Astrocyte (in vitro differentiated cells and primary cell): ENCODE data around the gene MKNK2. TPM values are rescaled to one million over a fixed set of nuclear protein-coding genes. Genes with fewer than 3 reads are reported as not detected.

Experiments
- DNase-seq: peaks from one replicate; pipeline ENCODE4 v3.0.0-alpha.2; 2010; ENCODE audit warnings: low read depth
- FAIRE-seq: peaks from 2 replicates; lab custom pipeline; 2011; peaks lifted over from hg19 to GRCh38; lab: Jason Lieb, UNC
- H2AFZ ChIP-seq: 2 replicates; pipeline ENCODE4 v1.6.0; 2012; ENCODE audit warnings: low read depth, low read length, inconsistent platforms
- H3K27ac ChIP-seq: 2 replicates; pipeline ENCODE4 v1.5.1; 2011; ENCODE audit warnings: low read depth, low read length, inconsistent platforms
- H3K27me3 ChIP-seq: 2 replicates; pipeline ENCODE4 v1.6.0; 2011; ENCODE audit warnings: low read length, inconsistent platforms; ENCODE audit not compliant: insufficient read depth
- H3K36me3 ChIP-seq: 2 replicates; pipeline ENCODE4 v1.5.1; 2011; ENCODE audit warnings: low read length, inconsistent platforms; ENCODE audit not compliant: insufficient read depth
- H3K4me1 ChIP-seq: 2 replicates; pipeline ENCODE4 v1.5.1; 2011; ENCODE audit warnings: low read length, inconsistent platforms; ENCODE audit not compliant: insufficient read depth
- H3K4me2 ChIP-seq: 2 replicates; pipeline ENCODE4 v1.6.0; 2012; ENCODE audit warnings: low read length, inconsistent platforms
- H3K4me3 ChIP-seq: 2 replicates; pipeline ENCODE4 v1.5.1; 2011; ENCODE audit warnings: low read depth, mild to moderate bottlenecking, low read length, inconsistent platforms; ENCODE audit not compliant: insufficient read depth
- H3K79me2 ChIP-seq: 2 replicates; pipeline ENCODE4 v1.6.0; 2012; ENCODE audit warnings: mild to moderate bottlenecking, low read length, inconsistent platforms; ENCODE audit not compliant: insufficient read depth
- H3K9ac ChIP-seq: 2 replicates; pipeline ENCODE4 v1.6.0; 2012; ENCODE audit warnings: mild to moderate bottlenecking, low read length, inconsistent platforms
- H3K9me3 ChIP-seq: 2 replicates; pipeline ENCODE4 v1.5.1; 2012; ENCODE audit warnings: low read depth, mild to moderate bottlenecking, low read length, inconsistent platforms; ENCODE audit not compliant: insufficient read depth
- H4K20me1 ChIP-seq: 2 replicates; pipeline ENCODE4 v1.6.0; 2012; ENCODE audit warnings: low read length, inconsistent platforms; ENCODE audit not compliant: insufficient read depth
- H3K27ac Mint-ChIP-seq: one replicate; pipeline ENCODE4 v1.8.0; 2021; ENCODE audit warnings: mild to moderate bottlenecking, mixed read lengths; ENCODE audit not compliant: unreplicated experiment
- H3K27me3 Mint-ChIP-seq: one replicate; pipeline ENCODE4 v1.8.0; 2021; ENCODE audit warnings: low read depth, mixed read lengths; ENCODE audit not compliant: unreplicated experiment
- H3K36me3 Mint-ChIP-seq: one replicate; pipeline ENCODE4 v1.8.0; 2021; ENCODE audit warnings: low read depth, mixed read lengths; ENCODE audit not compliant: unreplicated experiment
- H3K4me1 Mint-ChIP-seq: one replicate; pipeline ENCODE4 v1.8.0; 2021; ENCODE audit warnings: low read depth, mixed read lengths; ENCODE audit not compliant: unreplicated experiment
- H3K4me3 Mint-ChIP-seq: one replicate; pipeline ENCODE4 v1.8.0; 2021; ENCODE audit warnings: mild to moderate bottlenecking, moderate library complexity, mixed read lengths; ENCODE audit not compliant: unreplicated experiment
- H3K9me3 Mint-ChIP-seq: one replicate; pipeline ENCODE4 v1.8.0; 2021; ENCODE audit warnings: mild to moderate bottlenecking, mixed read lengths; ENCODE audit not compliant: unreplicated experiment
- CTCF ChIP-seq: IDR thresholded peaks from 2 replicates; pipeline ENCODE4 v1.5.1; 2011; ENCODE audit warnings: low read depth, mild to moderate bottlenecking, inconsistent platforms, low read length, moderate library complexity; ENCODE audit not compliant: insufficient read depth
- EZH2 ChIP-seq: IDR thresholded peaks from 2 replicates; pipeline ENCODE4 v1.6.1; 2012; ENCODE audit warnings: mild to moderate bottlenecking, low read length, inconsistent platforms; ENCODE audit not compliant: insufficient read depth
- total RNA-seq: library from RNA; stranded (reverse); gene quantifications from 2 replicates; pipeline ENCODE4 v1.2.1, GENCODE V29; 2021

Gene MKNK2
- total RNA-seq, 1 donor from 2014 or later = 146 TPM

DNA sequence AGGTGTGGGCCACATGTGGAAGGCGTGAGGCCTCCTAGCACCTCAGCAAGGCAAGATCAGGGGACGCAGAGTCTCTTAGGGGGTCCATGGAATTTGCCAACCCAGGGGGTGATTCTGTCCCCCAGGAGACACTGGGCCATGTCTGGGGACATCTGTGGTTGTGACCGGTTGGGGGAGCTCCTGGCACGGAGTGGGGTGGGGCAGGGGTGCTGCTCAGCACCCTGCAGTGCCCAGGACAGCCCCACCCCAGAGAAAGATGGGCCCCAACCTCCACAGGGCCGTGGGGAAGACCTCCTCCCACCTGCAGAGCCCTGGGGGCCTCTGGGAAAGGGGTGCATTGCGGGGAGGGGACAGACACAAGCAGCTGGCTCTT lies 4.0 kb downstream of the MKNK2 start:
- no peaks in the 10 kb centered on the region for H3K27me3 ChIP-seq
- Mint-ChIP-seq H3K27ac (peak overlapping the region; percentile 7), H3K9me3 (no peaks in the 10 kb centered on the region), H3K4me1 (peaks cover 10% of the 10 kb centered on the region), H3K27me3 (no peaks in the 10 kb centered on the region), H3K4me3 (peak overlapping the region; percentile 54), H3K36me3 (peaks cover 3% of the 10 kb centered on the region)
- peaks cover 61% of the 10 kb centered on the region for H3K79me2 ChIP-seq
- peak overlapping the region; percentile 39 for H3K4me2 ChIP-seq
- DNase-seq = no peak
- H4K20me1 ChIP-seq = peaks cover 60% of the 10 kb centered on the region
- FAIRE-seq = no peak
- TF ChIP-seq CTCF = no peak
- no peaks in the 10 kb centered on the region for H3K36me3 ChIP-seq
- peaks cover 35% of the 10 kb centered on the region for H3K4me1 ChIP-seq
- no peak overlapping the region for H3K4me3 ChIP-seq
- H3K9ac ChIP-seq = peak overlapping the region; percentile 12
- no peak overlapping the region for H2AFZ ChIP-seq
- H3K9me3 ChIP-seq = no peaks in the 10 kb centered on the region
- H3K27ac ChIP-seq = no peak overlapping the region

DNA sequence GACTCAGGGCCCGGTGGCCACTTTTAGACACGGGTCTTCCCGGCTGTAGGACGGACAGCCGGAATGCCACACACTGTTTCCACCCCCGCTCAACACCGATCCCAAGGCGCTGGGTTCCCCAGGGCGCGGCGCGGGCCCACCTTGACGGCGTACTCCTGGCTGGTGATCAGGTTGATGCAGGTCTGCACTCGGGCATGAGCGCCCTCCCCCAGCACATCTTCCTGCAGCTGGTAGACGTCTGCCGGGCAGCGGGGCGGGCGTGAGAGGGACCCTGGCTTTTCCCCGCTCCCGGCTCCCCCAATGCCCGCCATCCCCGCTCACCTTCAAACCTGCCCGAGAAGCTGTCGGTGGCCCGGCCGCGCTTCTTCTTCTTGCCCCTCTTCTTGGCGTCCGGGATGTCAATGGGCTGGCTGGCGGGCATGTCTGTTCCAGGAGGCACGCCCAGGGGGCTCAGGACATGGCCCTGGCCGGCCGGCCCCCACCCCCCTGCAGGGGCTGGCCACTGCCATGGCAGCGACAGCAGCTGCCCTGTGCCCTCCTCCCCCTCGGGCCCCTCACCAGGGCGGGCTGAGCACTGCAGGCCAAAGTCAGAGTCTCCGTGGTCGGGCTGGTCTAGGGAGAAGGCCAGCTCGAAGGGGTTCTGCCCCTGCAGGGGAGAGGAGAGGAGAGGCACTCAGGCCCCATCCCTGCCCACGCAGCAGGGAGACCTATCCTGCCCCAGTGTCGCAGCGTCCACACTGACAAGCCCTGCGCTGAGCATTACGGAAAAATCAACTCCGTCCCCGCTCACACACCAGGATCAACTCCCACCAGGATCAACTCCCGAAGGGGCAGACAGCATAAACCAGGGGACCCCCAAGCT lies 4.8 kb downstream of the MKNK2 start:
- no peak for FAIRE-seq
- peaks cover 61% of the 10 kb centered on the region for H4K20me1 ChIP-seq

More for the DNA sequence above, 4.8 kb downstream of the MKNK2 start:
- H3K9me3 Mint-ChIP-seq = no peaks in the 10 kb centered on the region
- Histone ChIP-seq H3K27ac (no peak overlapping the region), H3K9ac (no peak overlapping the region), H3K79me2 (peaks cover 61% of the 10 kb centered on the region), H3K4me1 (peaks cover 39% of the 10 kb centered on the region), H3K36me3 (no peaks in the 10 kb centered on the region), H3K27me3 (no peaks in the 10 kb centered on the region), H3K4me2 (no peak overlapping the region), H3K9me3 (no peaks in the 10 kb centered on the region), H3K4me3 (no peak overlapping the region), H2AFZ (no peak overlapping the region)
- peak overlapping the region; percentile 54 for H3K4me3 Mint-ChIP-seq
- no peaks in the 10 kb centered on the region for H3K27me3 Mint-ChIP-seq
- TF ChIP-seq EZH2 = no peak
- TF ChIP-seq CTCF = no peak
- H3K4me1 Mint-ChIP-seq = peaks cover 10% of the 10 kb centered on the region
- H3K27ac Mint-ChIP-seq = peak overlapping the region; percentile 7
- peaks cover 3% of the 10 kb centered on the region for H3K36me3 Mint-ChIP-seq
- no peak for DNase-seq
